ENCODE results near the gene DOCK2. TPM values are rescaled to one million over a fixed set of nuclear protein-coding genes. Genes with fewer than 3 reads are reported as not detected.

The DOCK2 gene
- total RNA-seq, 4 donors from 2014 or later, result 2.0 to 17.4 (median 7.5) TPM

GRCh38 chr5:169873642-169874041 lies 236.6 kb downstream of the DOCK2 start:
- Histone ChIP-seq H3K27me3 (no peaks in the 10 kb centered on the region), H3K4me3 (no peak overlapping the region), H3K36me3 (no peaks in the 10 kb centered on the region), H3K9me3 (no peaks in the 10 kb centered on the region), H3K4me1 (no peaks in the 10 kb centered on the region), H3K27ac (no peak overlapping the region)
- TF ChIP-seq CTCF (IDR thresholded peaks at IDR 0.05) (no peak), POLR2A (IDR thresholded peaks at IDR 0.05) (no peak)
- intact Hi-C loops (cut with DNase I; ENCODE audit: low total_unique reads), result no loop called here
- peak; percentile 18 to 55 for DNase-seq

GRCh38 chr5:169874621-169875020 lies 237.5 kb downstream of the DOCK2 start:
- no peak for DNase-seq
- H3K27ac ChIP-seq, result no peak overlapping the region
- intact Hi-C loops (cut with DNase I; ENCODE audit: low total_unique reads), result no loop called here
- TF ChIP-seq CTCF (IDR thresholded peaks at IDR 0.05) (no peak), POLR2A (IDR thresholded peaks at IDR 0.05) (no peak)
- no peak overlapping the region for H3K4me3 ChIP-seq
- H3K36me3 ChIP-seq, result no peaks in the 10 kb centered on the region
- H3K4me1 ChIP-seq, result no peaks in the 10 kb centered on the region
- H3K27me3 ChIP-seq, result no peaks in the 10 kb centered on the region
- no peaks in the 10 kb centered on the region for H3K9me3 ChIP-seq

- peak; percentile 28 to 34 for DNase-seq
- H3K27me3 ChIP-seq, result no peaks in the 10 kb centered on the region
- no peaks in the 10 kb centered on the region for H3K9me3 ChIP-seq
- no peaks in the 10 kb centered on the region for H3K4me1 ChIP-seq
- peak overlapping the region in 1 of 2 donors; percentile 25 for H3K27ac ChIP-seq
- H3K36me3 ChIP-seq, result no peaks in the 10 kb centered on the region
- no peak overlapping the region for H3K4me3 ChIP-seq
- TF ChIP-seq POLR2A (IDR thresholded peaks at IDR 0.05) (no peak), CTCF (IDR thresholded peaks at IDR 0.05) (no peak)
- intact Hi-C loops (cut with DNase I; ENCODE audit: low total_unique reads), result no loop called here
These were observed 238.1 kb downstream of the DOCK2 start for GRCh38 chr5:169875091-169875728.

GRCh38 chr5:169875731-169876130 lies 238.7 kb downstream of the DOCK2 start:
- intact Hi-C loops (cut with DNase I; ENCODE audit: low total_unique reads), result no loop called here
- no peak for TF ChIP-seq CTCF (IDR thresholded peaks at IDR 0.05)
- no peak for TF ChIP-seq POLR2A (IDR thresholded peaks at IDR 0.05)
- H3K4me3 ChIP-seq, result no peak overlapping the region
- H3K36me3 ChIP-seq, result no peaks in the 10 kb centered on the region
- no peaks in the 10 kb centered on the region for H3K9me3 ChIP-seq
- H3K27me3 ChIP-seq, result no peaks in the 10 kb centered on the region
- peak overlapping the region in 1 of 2 donors; percentile 25 for H3K27ac ChIP-seq
- DNase-seq, result no peak
- H3K4me1 ChIP-seq, result no peaks in the 10 kb centered on the region

GRCh38 chr5:169876386-169876785 lies 239.3 kb downstream of the DOCK2 start:
- intact Hi-C loops (cut with DNase I; ENCODE audit: low total_unique reads), result no loop called here
- no peak for DNase-seq
- TF ChIP-seq CTCF (IDR thresholded peaks at IDR 0.05), result no peak
- no peak for TF ChIP-seq POLR2A (IDR thresholded peaks at IDR 0.05)
- Histone ChIP-seq H3K27me3 (no peaks in the 10 kb centered on the region), H3K27ac (no peak overlapping the region), H3K9me3 (no peaks in the 10 kb centered on the region), H3K4me1 (no peaks in the 10 kb centered on the region), H3K4me3 (no peak overlapping the region), H3K36me3 (no peaks in the 10 kb centered on the region)

All from uterus (tissue), 4 donors.